DND-41 (cell line): ENCODE measurements around the gene NTN1.

Experiments
- ATAC-seq: fragments of 200-7000 bp; cut with Tn5 transposase; 3 replicates; pipeline ENCODE4 v1.9.1; 2021; ENCODE audit warnings: low read depth; ENCODE audit not compliant: insufficient read depth
- DNase-seq: peaks from one replicate; pipeline ENCODE4 v3.0.0-alpha.2; 2020
- H2AFZ ChIP-seq: 2 replicates; pipeline ENCODE4 v1.6.0; 2012; ENCODE audit warnings: low read depth, low read length
- H3K27ac ChIP-seq: 2 replicates; pipeline ENCODE4 v1.5.1; 2012; ENCODE audit warnings: low read length, inconsistent platforms
- H3K27me3 ChIP-seq: fragments of 200-600 bp; sonication (generic); 2 replicates; pipeline ENCODE4 v1.6.0; 2012; ENCODE audit warnings: low read length, mild to moderate bottlenecking, inconsistent platforms; ENCODE audit not compliant: insufficient read depth, poor library complexity
- H3K36me3 ChIP-seq: 2 replicates; pipeline ENCODE4 v1.5.1; 2012; ENCODE audit warnings: low read length, inconsistent platforms; ENCODE audit not compliant: insufficient read depth
- H3K4me1 ChIP-seq: 2 replicates; pipeline ENCODE4 v1.5.1; 2012; ENCODE audit warnings: mild to moderate bottlenecking, low read length; ENCODE audit not compliant: insufficient read depth
- H3K4me2 ChIP-seq: 2 replicates; pipeline ENCODE4 v1.6.0; 2012; ENCODE audit warnings: mild to moderate bottlenecking, moderate library complexity, low read length, inconsistent platforms; ENCODE audit not compliant: insufficient read depth
- H3K4me3 ChIP-seq, 2 experiments: fragments of 200-600 bp in 1 of 2; shearing (Covaris generic) in 1 of 2; 2 replicates each; pipeline ENCODE4 v1.5.1; 2012 to 2016; ENCODE audit warnings: inconsistent platforms in 2 of 2, low read length in 2 of 2, mild to moderate bottlenecking in 2 of 2, low read depth in 1 of 2, moderate library complexity in 1 of 2
- H3K79me2 ChIP-seq: 2 replicates; pipeline ENCODE4 v1.6.0; 2012; ENCODE audit warnings: low read length, inconsistent platforms; ENCODE audit not compliant: insufficient read depth
- H3K9ac ChIP-seq: 2 replicates; pipeline ENCODE4 v1.6.0; 2012; ENCODE audit warnings: low read depth, mild to moderate bottlenecking, inconsistent platforms, low read length, moderate library complexity
- H3K9me3 ChIP-seq: 2 replicates; pipeline ENCODE4 v1.5.1; 2012; ENCODE audit warnings: low read length, moderate library complexity, mild to moderate bottlenecking, inconsistent platforms; ENCODE audit not compliant: insufficient read depth, severe bottlenecking
- H4K20me1 ChIP-seq: 2 replicates; pipeline ENCODE4 v1.6.0; 2012; ENCODE audit warnings: low read length; ENCODE audit not compliant: insufficient read depth
- EZH2 ChIP-seq: IDR thresholded peaks from 3 replicates; pipeline ENCODE4 v1.6.1; 2012; ENCODE audit warnings: borderline replicate concordance, low read depth, mild to moderate bottlenecking, moderate library complexity, low read length, inconsistent platforms; ENCODE audit not compliant: severe bottlenecking
- TF ChIP-seq, protein P1 (sequence below): IDR thresholded peaks from 2 replicates; pipeline ENCODE4 v1.5.1; 2012; ENCODE audit warnings: borderline replicate concordance, low read length, moderate library complexity, mild to moderate bottlenecking; ENCODE audit not compliant: poor library complexity, severe bottlenecking; ENCODE audit errors: extremely low read depth

Gene NTN1

DNA sequence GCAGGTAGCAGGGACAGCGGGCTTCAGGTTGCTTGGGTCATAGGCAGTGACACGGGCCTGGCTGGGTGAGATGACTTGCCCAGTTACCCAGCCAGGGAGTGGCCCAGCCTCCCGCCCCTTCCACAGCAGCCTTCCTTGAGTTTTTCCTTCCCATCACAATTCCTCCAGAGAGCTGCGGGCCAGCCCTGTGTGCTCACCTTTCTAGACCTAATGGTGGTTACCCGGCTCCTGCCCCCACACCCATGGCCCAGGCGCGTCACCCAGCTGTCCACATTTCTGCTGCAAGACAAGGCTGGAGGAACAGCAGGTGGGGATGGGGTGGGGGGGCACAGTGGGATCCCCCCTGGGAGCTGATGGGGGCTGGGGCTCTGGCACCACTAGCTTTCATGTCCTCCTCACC lies 203.2 kb downstream of the NTN1 start:
- H3K4me1 ChIP-seq = no peaks in the 10 kb centered on the region
- H3K27ac ChIP-seq = no peak overlapping the region
- ATAC-seq (no peak), DNase-seq (no peak)
- H4K20me1 ChIP-seq = no peaks in the 10 kb centered on the region; the same call in 1 of the 2 replicates
- H3K9me3 ChIP-seq = no peaks in the 10 kb centered on the region
- H2AFZ ChIP-seq = no peak overlapping the region
- no peak overlapping the region for H3K4me3 ChIP-seq
- H3K27me3 ChIP-seq = no peaks in the 10 kb centered on the region
- no peak overlapping the region for H3K9ac ChIP-seq
- H3K4me2 ChIP-seq = no peak overlapping the region
- no peak for TF ChIP-seq EZH2
- TF ChIP-seq, protein P1, sequence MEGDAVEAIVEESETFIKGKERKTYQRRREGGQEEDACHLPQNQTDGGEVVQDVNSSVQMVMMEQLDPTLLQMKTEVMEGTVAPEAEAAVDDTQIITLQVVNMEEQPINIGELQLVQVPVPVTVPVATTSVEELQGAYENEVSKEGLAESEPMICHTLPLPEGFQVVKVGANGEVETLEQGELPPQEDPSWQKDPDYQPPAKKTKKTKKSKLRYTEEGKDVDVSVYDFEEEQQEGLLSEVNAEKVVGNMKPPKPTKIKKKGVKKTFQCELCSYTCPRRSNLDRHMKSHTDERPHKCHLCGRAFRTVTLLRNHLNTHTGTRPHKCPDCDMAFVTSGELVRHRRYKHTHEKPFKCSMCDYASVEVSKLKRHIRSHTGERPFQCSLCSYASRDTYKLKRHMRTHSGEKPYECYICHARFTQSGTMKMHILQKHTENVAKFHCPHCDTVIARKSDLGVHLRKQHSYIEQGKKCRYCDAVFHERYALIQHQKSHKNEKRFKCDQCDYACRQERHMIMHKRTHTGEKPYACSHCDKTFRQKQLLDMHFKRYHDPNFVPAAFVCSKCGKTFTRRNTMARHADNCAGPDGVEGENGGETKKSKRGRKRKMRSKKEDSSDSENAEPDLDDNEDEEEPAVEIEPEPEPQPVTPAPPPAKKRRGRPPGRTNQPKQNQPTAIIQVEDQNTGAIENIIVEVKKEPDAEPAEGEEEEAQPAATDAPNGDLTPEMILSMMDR = no peak
- H3K79me2 ChIP-seq = no peaks in the 10 kb centered on the region
- no peaks in the 10 kb centered on the region; the same call in 1 of the 2 replicates for H3K36me3 ChIP-seq

DNA sequence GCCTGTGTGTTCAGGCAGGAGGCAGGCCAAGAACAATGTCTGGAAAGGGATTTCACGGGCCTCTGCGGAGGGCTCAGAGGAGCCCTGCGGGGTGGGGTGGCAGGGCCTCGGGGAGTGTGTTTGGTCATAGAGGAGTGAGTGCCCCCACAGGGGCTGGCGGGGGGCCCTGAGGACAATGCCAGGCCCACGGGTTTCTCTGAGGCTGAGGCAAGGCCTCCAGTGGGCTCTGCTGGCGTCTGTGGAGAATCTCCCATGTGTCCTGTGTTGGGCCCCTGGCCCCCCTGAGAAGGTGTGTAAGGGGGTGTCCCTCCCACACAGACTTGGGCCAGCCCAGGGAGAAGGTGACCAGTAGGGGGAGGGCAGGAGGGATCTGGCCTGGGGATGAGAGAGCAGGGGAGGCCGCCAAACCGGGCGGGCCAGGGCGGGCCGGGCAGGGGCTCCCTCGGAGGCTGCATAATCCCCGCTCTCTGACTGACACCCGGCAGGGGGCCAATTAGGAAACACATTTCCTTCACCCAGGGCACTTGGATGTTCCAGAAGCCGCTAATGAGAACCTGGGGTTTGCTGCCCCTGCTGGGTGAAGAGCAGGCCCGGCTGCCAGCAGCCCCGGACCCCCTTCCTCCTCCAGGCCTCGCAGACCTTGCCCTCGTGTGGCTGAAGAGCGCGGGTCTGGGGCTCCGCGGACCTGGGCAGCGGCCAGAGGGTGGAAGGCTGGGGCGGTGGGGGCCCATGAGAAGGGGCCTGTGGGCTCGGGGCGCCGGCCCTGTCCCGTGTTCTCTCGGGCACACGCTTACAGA lies 204.2 kb downstream of the NTN1 start:
- Histone ChIP-seq H3K4me3 (no peak overlapping the region), H3K27me3 (no peaks in the 10 kb centered on the region), H3K9ac (no peak overlapping the region), H3K9me3 (no peaks in the 10 kb centered on the region), H3K4me1 (no peaks in the 10 kb centered on the region), H3K79me2 (no peaks in the 10 kb centered on the region), H3K4me2 (no peak overlapping the region), H4K20me1 (no peaks in the 10 kb centered on the region; the same call in 1 of the 2 replicates), H3K27ac (no peak overlapping the region), H3K36me3 (no peaks in the 10 kb centered on the region; the same call in 1 of the 2 replicates), H2AFZ (no peak overlapping the region)
- DNase-seq (no peak), ATAC-seq (no peak)
- TF ChIP-seq, protein P1 = no peak
- no peak for TF ChIP-seq EZH2

DNA sequence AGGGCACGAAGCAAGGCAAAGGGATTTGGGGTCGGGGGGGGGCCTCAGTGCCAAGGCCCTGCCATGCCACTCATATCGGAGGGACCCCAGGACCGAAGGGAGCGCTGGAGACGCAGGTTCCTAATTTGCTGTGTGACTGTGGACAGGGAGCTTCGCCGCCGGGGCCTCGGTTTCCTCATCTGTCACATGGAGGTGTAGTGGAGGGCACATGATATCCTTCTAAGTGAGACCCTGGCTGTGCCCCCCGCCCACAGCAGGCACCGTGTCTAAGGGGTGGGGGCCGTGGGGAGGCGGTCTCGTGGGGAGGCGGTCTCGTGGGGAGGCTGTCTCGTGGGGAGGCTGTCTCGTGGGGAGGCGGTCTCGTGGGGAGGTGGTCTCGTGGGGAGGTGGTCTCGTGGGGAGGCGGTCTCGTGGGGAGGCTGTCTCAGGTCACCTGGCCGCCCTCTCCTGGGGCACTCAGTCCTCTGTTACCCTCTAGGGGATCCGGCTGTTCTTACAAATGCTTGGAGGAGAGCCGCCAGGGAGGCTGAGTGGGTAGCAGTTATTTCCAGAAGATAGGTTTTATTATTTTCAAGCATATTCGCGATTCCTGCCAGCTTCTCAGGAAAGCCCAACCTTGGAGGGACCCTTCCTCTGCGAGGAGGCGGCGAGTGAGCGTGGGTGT lies 205.0 kb downstream of the NTN1 start:
- no peak overlapping the region for H3K4me3 ChIP-seq
- H3K27ac ChIP-seq = no peak overlapping the region
- TF ChIP-seq EZH2 = no peak
- TF ChIP-seq, protein P1 = no peak
- no peaks in the 10 kb centered on the region for H3K27me3 ChIP-seq
- no peaks in the 10 kb centered on the region; the same call in 1 of the 2 replicates for H4K20me1 ChIP-seq
- H3K4me2 ChIP-seq = no peak overlapping the region
- H2AFZ ChIP-seq = no peak overlapping the region
- no peak overlapping the region for H3K9ac ChIP-seq
- H3K36me3 ChIP-seq = no peaks in the 10 kb centered on the region; the same call in 1 of the 2 replicates
- H3K9me3 ChIP-seq = no peaks in the 10 kb centered on the region
- H3K4me1 ChIP-seq = no peaks in the 10 kb centered on the region
- no peak for ATAC-seq
- no peaks in the 10 kb centered on the region for H3K79me2 ChIP-seq
- no peak for DNase-seq
